OCI-LY1 (cell line): Measurements from ENCODE around the gene BOC.

Experiments
- H2AFZ ChIP-seq: fragments of 200-600 bp; sonication (generic), shearing (Covaris generic); 2 replicates; pipeline ENCODE4 v1.6.0; 2014; ENCODE audit warnings: antibody characterized with exemption, mild to moderate bottlenecking, low read length
- H3F3A ChIP-seq: fragments of 200-600 bp; sonication (generic), shearing (Covaris generic); 2 replicates; pipeline ENCODE4 v1.6.0; 2014; ENCODE audit warnings: mild to moderate bottlenecking, antibody characterized with exemption, low read length, moderate library complexity; ENCODE audit not compliant: insufficient read depth
- H3K27ac ChIP-seq: fragments of 200-600 bp; sonication (generic); 2 replicates; pipeline ENCODE4 v1.5.1; 2014; ENCODE audit warnings: low read length, mixed run types, mild to moderate bottlenecking, low read depth; ENCODE audit not compliant: poor library complexity, severe bottlenecking
- H3K27me3 ChIP-seq: fragments of 200-600 bp; sonication (generic); 2 replicates; pipeline ENCODE4 v1.6.0; 2014; ENCODE audit warnings: antibody characterized with exemption, mild to moderate bottlenecking, low read length, moderate library complexity; ENCODE audit not compliant: insufficient read depth
- H3K36me3 ChIP-seq: fragments of 200-600 bp; sonication (generic); 2 replicates; pipeline ENCODE4 v1.6.1; 2014; ENCODE audit warnings: mild to moderate bottlenecking, antibody characterized with exemption, low read length, moderate library complexity, mixed read lengths; ENCODE audit not compliant: insufficient read depth
- H3K4me1 ChIP-seq: fragments of 200-600 bp; sonication (generic); 2 replicates; pipeline ENCODE4 v1.5.1; 2014; ENCODE audit warnings: mild to moderate bottlenecking, low read length, moderate library complexity; ENCODE audit not compliant: insufficient read depth, severe bottlenecking
- H3K4me2 ChIP-seq: fragments of 200-600 bp; sonication (generic), shearing (Covaris generic); 2 replicates; pipeline ENCODE4 v1.6.1; 2014; ENCODE audit warnings: low read length
- H3K4me3 ChIP-seq: fragments of 200-600 bp; sonication (generic); 2 replicates; pipeline ENCODE4 v1.5.1; 2014; ENCODE audit warnings: low read length, low read depth, mild to moderate bottlenecking, mixed read lengths; ENCODE audit not compliant: poor library complexity, severe bottlenecking
- H3K79me2 ChIP-seq: fragments of 200-600 bp; shearing (Covaris generic); 2 replicates; pipeline ENCODE4 v1.6.1; 2016; ENCODE audit warnings: mixed run types, low read length, mixed read lengths; ENCODE audit not compliant: insufficient read depth
- H3K9ac ChIP-seq: fragments of 200-600 bp; sonication (generic), shearing (Covaris generic); 2 replicates; pipeline ENCODE4 v1.6.1; 2014; ENCODE audit warnings: mild to moderate bottlenecking, low read length, mixed read lengths
- H3K9me2 ChIP-seq: fragments of 200-600 bp; sonication (generic), shearing (Covaris generic); 2 replicates; pipeline ENCODE4 v1.6.1; 2014; ENCODE audit warnings: low read depth, mild to moderate bottlenecking, low read length, mixed read lengths
- H3K9me3 ChIP-seq: fragments of 200-600 bp; shearing (Covaris generic); 2 replicates; pipeline ENCODE4 v1.6.1; 2014; ENCODE audit warnings: low read length, mixed read lengths
- H4K20me1 ChIP-seq: fragments of 200-600 bp; sonication (generic), shearing (Covaris generic); 2 replicates; pipeline ENCODE4 v1.6.0; 2016; ENCODE audit warnings: mild to moderate bottlenecking, low read length; ENCODE audit not compliant: insufficient read depth
- EZH2 ChIP-seq: fragments of 200-600 bp; sonication (generic), shearing (Covaris generic); IDR thresholded peaks from 2 replicates; pipeline ENCODE4 v1.8.0; 2017; ENCODE audit warnings: borderline replicate concordance, mixed run types, mild to moderate bottlenecking, antibody characterized with exemption, low read length, moderate library complexity, mixed read lengths
- TF ChIP-seq, protein P1 (sequence below): fragments of 200-600 bp; sonication (generic), shearing (Covaris generic); IDR thresholded peaks from 2 replicates; pipeline ENCODE4 v1.5.1; 2017; ENCODE audit warnings: mild to moderate bottlenecking, antibody characterized with exemption, low read length, moderate library complexity, mixed read lengths

The BOC gene

DNA sequence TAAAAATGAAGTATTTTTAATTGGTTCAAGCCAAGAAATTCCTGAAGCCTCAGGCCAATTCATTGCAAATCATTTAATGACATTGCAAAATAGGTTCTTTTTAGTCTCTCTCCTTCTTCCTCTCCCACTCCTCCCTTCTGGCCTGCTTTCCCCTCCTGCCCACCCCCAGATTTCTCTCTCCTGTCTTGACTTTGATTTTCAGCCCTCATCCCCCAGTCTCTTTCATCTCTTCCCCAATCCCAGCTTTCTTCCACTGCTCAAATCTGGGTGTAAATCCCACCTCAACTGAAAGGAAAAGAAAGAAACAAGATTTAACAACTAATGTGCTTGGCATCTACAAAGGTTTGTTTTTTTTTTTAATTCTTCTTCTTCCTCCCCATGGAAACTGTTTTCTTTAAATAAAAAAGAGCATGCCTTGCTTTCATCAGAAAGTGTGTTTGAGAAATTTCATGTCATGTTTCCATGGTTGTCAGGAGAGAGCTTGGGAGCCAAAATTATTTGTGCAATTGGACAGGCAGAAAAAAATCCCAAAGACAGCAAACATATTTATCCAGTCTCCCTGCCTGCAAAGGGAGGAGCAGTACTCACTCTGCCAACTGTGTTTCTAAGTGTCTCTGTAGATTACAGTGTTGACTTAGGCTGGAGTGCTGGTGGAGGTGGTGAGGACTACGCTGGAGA lies 50.4 kb downstream of the BOC start:
- H3K4me1 ChIP-seq, result no peaks in the 10 kb centered on the region
- no peak overlapping the region for H3K4me2 ChIP-seq
- no peak for TF ChIP-seq EZH2
- TF ChIP-seq, protein P1, sequence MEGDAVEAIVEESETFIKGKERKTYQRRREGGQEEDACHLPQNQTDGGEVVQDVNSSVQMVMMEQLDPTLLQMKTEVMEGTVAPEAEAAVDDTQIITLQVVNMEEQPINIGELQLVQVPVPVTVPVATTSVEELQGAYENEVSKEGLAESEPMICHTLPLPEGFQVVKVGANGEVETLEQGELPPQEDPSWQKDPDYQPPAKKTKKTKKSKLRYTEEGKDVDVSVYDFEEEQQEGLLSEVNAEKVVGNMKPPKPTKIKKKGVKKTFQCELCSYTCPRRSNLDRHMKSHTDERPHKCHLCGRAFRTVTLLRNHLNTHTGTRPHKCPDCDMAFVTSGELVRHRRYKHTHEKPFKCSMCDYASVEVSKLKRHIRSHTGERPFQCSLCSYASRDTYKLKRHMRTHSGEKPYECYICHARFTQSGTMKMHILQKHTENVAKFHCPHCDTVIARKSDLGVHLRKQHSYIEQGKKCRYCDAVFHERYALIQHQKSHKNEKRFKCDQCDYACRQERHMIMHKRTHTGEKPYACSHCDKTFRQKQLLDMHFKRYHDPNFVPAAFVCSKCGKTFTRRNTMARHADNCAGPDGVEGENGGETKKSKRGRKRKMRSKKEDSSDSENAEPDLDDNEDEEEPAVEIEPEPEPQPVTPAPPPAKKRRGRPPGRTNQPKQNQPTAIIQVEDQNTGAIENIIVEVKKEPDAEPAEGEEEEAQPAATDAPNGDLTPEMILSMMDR, result no peak
- no peak overlapping the region for H3K4me3 ChIP-seq
- no peaks in the 10 kb centered on the region for H3K27me3 ChIP-seq
- no peak overlapping the region for H3K27ac ChIP-seq
- H3K36me3 ChIP-seq, result no peaks in the 10 kb centered on the region
- H4K20me1 ChIP-seq, result no peaks in the 10 kb centered on the region
- H3F3A ChIP-seq, result no peaks in the 10 kb centered on the region
- no peaks in the 10 kb centered on the region for H3K9me3 ChIP-seq
- no peaks in the 10 kb centered on the region for H3K79me2 ChIP-seq
- H3K9me2 ChIP-seq, result no peaks in the 10 kb centered on the region
- no peak overlapping the region for H3K9ac ChIP-seq
- no peak overlapping the region for H2AFZ ChIP-seq

DNA sequence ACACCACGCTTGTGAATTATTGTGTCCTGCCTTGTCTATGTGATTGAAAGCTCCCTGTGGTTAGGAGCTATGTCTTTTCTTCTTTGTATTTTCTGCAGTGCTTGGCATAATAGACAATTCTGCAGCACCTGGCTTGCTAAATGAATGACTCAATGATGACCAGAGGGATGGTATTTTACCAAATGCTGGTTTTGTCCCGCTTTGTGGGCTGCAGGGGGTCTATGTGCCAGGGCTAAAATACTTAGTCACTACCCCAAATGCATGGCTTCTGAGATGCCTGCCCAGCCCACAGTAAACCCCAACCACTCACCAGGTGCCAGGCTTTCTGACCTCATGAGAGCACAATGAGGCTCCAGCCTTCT lies 50.9 kb downstream of the BOC start:
- Histone ChIP-seq H3K4me2 (no peak overlapping the region), H4K20me1 (no peaks in the 10 kb centered on the region), H3K79me2 (no peaks in the 10 kb centered on the region), H3K9me2 (no peaks in the 10 kb centered on the region), H3F3A (no peaks in the 10 kb centered on the region), H3K9me3 (no peaks in the 10 kb centered on the region), H3K4me3 (no peak overlapping the region), H3K27me3 (no peaks in the 10 kb centered on the region), H3K27ac (no peak overlapping the region), H2AFZ (no peak overlapping the region), H3K4me1 (no peaks in the 10 kb centered on the region), H3K36me3 (no peaks in the 10 kb centered on the region), H3K9ac (no peak overlapping the region)
- TF ChIP-seq, protein P1, result no peak
- no peak for TF ChIP-seq EZH2

DNA sequence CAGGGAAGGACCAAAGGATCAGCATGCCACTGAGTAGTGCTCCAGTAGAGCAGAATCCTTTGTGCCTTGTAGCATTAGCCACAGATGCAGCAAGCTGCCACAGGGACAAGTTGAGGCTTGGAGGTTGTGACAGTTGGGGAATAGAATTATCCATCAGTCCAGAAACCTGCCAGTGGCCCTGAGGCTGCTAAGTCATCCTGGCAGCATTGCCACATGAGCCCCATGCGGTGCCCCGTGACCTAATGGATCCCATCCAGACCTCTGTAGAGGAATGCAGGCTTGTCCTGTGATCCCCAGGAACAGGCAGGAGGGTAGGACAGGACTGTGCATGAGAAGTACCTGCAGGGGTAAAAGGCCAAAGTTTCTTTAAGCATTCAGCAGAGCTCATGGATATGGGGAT lies 51.7 kb downstream of the BOC start:
- no peak overlapping the region for H3K4me2 ChIP-seq
- H3K9me3 ChIP-seq, result no peaks in the 10 kb centered on the region
- no peaks in the 10 kb centered on the region for H3K9me2 ChIP-seq
- no peak overlapping the region for H3K27ac ChIP-seq
- TF ChIP-seq EZH2, result no peak
- TF ChIP-seq, protein P1, result no peak
- no peaks in the 10 kb centered on the region for H3K36me3 ChIP-seq
- no peak overlapping the region for H3K4me3 ChIP-seq
- H3K9ac ChIP-seq, result no peak overlapping the region
- no peaks in the 10 kb centered on the region for H4K20me1 ChIP-seq
- no peaks in the 10 kb centered on the region for H3K4me1 ChIP-seq
- H3K79me2 ChIP-seq, result no peaks in the 10 kb centered on the region
- H2AFZ ChIP-seq, result no peak overlapping the region
- no peaks in the 10 kb centered on the region for H3F3A ChIP-seq
- H3K27me3 ChIP-seq, result no peaks in the 10 kb centered on the region
